RWPE2 (cell line): Measurements from ENCODE around the gene ABCB6.

Experiments
- ATAC-seq: fragments of 200-7000 bp; cut with Tn5 transposase; 3 replicates; pipeline ENCODE4 v1.9.1; 2021; ENCODE audit warnings: low read depth
- DNase-seq: peaks from one replicate; pipeline ENCODE4 v3.0.0-alpha.2; 2020; ENCODE audit warnings: low spot score
- H3K27ac ChIP-seq: fragments of 450-650 bp; 2 replicates; pipeline ENCODE4 v1.5.1; 2017; ENCODE audit warnings: mild to moderate bottlenecking; ENCODE audit not compliant: poor library complexity, severe bottlenecking
- H3K27me3 ChIP-seq: fragments of 250-450 bp; sonication (Bioruptor Pico); 2 replicates; pipeline ENCODE4 v1.5.1; 2021; ENCODE audit warnings: mild to moderate bottlenecking, moderate library complexity; ENCODE audit not compliant: insufficient read depth, poor library complexity, severe bottlenecking
- H3K36me3 ChIP-seq: fragments of 250-450 bp; sonication (Bioruptor Pico); 2 replicates; pipeline ENCODE4 v1.5.1; 2020; ENCODE audit warnings: low read depth, mild to moderate bottlenecking, moderate library complexity
- H3K4me1 ChIP-seq: fragments of 250-450 bp; sonication (Bioruptor Pico); 2 replicates; pipeline ENCODE4 v1.5.1; 2021; ENCODE audit warnings: mild to moderate bottlenecking, moderate library complexity; ENCODE audit not compliant: insufficient read depth, poor library complexity, severe bottlenecking
- H3K4me3 ChIP-seq: fragments of 250-450 bp; sonication (Bioruptor Pico); 2 replicates; pipeline ENCODE4 v1.5.1; 2021; ENCODE audit warnings: mild to moderate bottlenecking, moderate library complexity; ENCODE audit not compliant: severe bottlenecking
- H3K9me3 ChIP-seq: fragments of 250-450 bp; sonication (Bioruptor Pico); 2 replicates; pipeline ENCODE4 v1.5.1; 2021; ENCODE audit warnings: mild to moderate bottlenecking, moderate library complexity; ENCODE audit not compliant: severe bottlenecking
- TF ChIP-seq, protein P1 (sequence below): fragments of 450-650 bp; IDR thresholded peaks from one replicate; pipeline ENCODE4 v1.5.1; 2017; ENCODE audit warnings: mild to moderate bottlenecking, moderate library complexity; ENCODE audit not compliant: poor library complexity, severe bottlenecking

Gene ABCB6

DNA sequence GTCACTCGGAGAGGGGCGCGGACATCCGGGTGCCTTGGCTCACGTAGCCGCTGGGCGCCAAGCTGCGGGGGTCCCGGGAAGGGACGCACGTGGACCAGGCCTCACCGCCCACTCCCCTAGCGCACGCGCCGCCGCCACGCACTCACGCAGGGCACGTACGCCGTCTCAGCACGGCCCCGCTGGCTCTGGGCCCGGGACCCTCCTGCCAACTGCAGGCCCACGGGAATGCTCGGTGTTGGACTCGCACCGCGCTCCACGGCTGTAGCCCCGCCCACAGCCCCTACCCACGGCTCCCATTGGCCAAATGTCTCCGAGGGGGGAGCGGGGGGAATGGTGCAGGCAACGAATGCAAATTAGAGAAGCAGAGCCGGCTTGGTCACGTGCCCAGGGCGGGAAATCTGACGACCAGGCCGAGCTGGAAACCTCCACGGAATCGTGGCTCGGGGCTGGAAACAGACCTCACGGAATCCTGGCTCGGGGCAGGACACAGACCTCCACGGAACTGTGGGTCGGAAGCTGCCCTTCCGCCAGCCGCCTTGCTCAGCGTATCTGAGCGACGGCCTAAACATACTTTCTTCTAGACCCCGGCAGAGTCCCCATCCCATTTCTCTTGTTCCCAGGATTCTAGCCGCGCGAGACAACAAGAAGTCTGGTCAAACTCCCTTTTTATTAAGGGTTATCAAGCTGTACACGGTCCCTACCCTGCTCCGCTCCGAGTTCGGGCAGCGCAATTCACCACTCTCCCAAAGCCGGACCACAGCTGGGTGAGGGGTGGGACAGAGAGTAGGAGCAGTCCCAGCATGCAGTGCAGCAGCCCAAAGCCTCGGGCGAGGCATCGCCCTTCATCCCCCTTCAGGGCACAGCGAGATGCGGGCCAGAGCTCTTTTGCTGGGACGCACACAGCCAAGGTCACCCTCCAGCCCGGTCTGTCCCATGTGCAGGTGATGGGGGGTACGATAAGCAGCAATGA is at the start of gene ABCB6:
ABCB6 (minus strand) TSS at position 227 of the 970 bp plus-strand sequence. CDS start 285 bp downstream, outside the sequence.
- H3K4me3 ChIP-seq, result peak within 1 kb of the TSS; percentile 43
- H3K27ac ChIP-seq, result peak within 1 kb of the TSS; percentile 91
- ATAC-seq (peak; percentile 66), DNase-seq (peak; percentile 95)
- peaks cover 4% of the 10 kb centered on the region for H3K4me1 ChIP-seq
- no peaks in the 10 kb centered on the region for H3K9me3 ChIP-seq
- peaks cover 45% of the 10 kb centered on the region for H3K36me3 ChIP-seq
- TF ChIP-seq, protein P1, sequence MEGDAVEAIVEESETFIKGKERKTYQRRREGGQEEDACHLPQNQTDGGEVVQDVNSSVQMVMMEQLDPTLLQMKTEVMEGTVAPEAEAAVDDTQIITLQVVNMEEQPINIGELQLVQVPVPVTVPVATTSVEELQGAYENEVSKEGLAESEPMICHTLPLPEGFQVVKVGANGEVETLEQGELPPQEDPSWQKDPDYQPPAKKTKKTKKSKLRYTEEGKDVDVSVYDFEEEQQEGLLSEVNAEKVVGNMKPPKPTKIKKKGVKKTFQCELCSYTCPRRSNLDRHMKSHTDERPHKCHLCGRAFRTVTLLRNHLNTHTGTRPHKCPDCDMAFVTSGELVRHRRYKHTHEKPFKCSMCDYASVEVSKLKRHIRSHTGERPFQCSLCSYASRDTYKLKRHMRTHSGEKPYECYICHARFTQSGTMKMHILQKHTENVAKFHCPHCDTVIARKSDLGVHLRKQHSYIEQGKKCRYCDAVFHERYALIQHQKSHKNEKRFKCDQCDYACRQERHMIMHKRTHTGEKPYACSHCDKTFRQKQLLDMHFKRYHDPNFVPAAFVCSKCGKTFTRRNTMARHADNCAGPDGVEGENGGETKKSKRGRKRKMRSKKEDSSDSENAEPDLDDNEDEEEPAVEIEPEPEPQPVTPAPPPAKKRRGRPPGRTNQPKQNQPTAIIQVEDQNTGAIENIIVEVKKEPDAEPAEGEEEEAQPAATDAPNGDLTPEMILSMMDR, result no peak
- no peaks in the 10 kb centered on the region for H3K27me3 ChIP-seq

DNA sequence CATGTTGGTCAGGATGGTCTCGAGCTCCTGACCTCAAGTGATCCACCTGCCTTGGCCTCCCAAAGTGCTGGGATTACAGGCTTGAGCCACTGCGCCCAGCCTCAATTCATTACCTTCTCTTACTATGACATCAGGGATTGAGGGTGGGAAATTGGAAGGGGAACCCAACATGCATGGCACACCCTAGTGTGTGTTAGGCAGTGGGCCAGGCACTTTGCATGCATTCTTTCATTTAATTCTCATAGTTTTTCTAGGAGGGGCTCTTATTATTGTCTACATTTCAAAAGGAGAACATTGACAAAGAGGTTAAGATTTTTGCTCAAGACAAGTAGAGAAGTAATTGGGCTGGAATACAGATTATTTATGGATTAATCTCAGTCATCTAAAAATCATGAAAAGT is 49.5 kb upstream of the ABCB6 start:
- ATAC-seq, result no peak
- Histone ChIP-seq H3K36me3 (no peaks in the 10 kb centered on the region), H3K27me3 (no peaks in the 10 kb centered on the region), H3K4me3 (no peak overlapping the region), H3K9me3 (no peaks in the 10 kb centered on the region), H3K27ac (peak overlapping the region; percentile 37), H3K4me1 (peaks cover 17% of the 10 kb centered on the region)
- no peak for DNase-seq
- TF ChIP-seq, protein P1, result no peak

DNA sequence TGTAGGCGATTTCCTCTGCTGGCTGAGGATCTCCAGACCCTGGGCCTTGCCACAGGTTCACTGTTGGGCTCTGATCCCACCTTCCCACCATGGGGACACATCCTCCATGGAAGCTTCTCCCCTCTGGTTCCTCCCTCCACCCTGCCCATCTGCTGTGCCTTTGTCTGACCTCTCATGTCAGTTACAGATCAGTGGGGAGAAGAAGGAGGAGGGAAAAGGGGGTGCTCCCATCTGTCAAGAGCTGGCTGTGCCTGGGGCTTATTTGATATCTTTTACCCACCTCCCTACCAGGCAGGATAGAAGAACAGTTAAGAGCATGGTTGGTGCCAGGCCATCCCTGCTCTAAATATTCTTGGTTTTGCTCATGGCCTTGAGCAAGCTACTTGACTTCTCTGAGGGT is 48.1 kb upstream of the ABCB6 start:
- H3K36me3 ChIP-seq, result no peaks in the 10 kb centered on the region
- H3K9me3 ChIP-seq, result no peaks in the 10 kb centered on the region
- no peaks in the 10 kb centered on the region for H3K27me3 ChIP-seq
- DNase-seq (no peak), ATAC-seq (no peak)
- H3K27ac ChIP-seq, result no peak overlapping the region
- TF ChIP-seq, protein P1, result no peak
- H3K4me3 ChIP-seq, result no peak overlapping the region
- peaks cover 11% of the 10 kb centered on the region for H3K4me1 ChIP-seq

DNA sequence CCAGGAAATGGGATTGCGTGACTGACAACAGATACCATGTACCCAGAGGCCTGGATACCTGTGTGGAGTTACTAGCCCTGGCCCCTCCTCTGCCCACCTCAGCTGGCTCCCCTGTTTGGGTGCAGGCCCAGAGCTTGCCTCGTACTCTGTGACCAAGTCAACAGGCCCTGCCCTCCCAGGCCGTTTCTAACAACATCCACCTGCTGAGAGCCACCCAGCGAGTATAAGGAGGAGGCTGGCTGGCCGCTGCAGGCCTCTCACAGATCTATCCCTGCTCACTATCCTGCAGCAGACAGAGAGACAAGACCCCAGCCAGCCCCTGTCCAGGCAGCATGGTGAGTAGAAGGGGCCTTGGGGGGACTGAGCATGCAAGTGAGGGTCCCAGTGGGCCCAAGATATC is 47.5 kb upstream of the ABCB6 start:
- no peaks in the 10 kb centered on the region for H3K36me3 ChIP-seq
- TF ChIP-seq, protein P1, result no peak
- ATAC-seq, result no peak
- no peak for DNase-seq
- H3K4me3 ChIP-seq, result no peak overlapping the region
- H3K27me3 ChIP-seq, result no peaks in the 10 kb centered on the region
- no peak overlapping the region for H3K27ac ChIP-seq
- H3K9me3 ChIP-seq, result no peaks in the 10 kb centered on the region
- H3K4me1 ChIP-seq, result peaks cover 11% of the 10 kb centered on the region
